Activated CD8-positive, alpha-beta T cell treated with anti-CD3 and anti-CD28 coated beads for 36 hours (primary cell): Measurements from ENCODE around the gene AGAP1. TPM values are rescaled to one million over a fixed set of nuclear protein-coding genes. Genes with fewer than 3 reads are reported as not detected.

Source experiments
- ATAC-seq: fragments of 200-7000 bp; cut with Tn5 transposase; one replicate; pipeline ENCODE4 v1.10.0; 2021; ENCODE audit warnings: mild to moderate bottlenecking, moderate library complexity
- CTCF ChIA-PET: fragments of 350-600 bp; sonication (Branson Sonifier 250); formaldehyde crosslinking; loops from one replicate; lab custom pipeline; 2021; ENCODE audit warnings: antibody characterized with exemption; lab: Charles Lee
- POLR2A ChIA-PET: fragments of 350-600 bp; sonication (Branson Sonifier 250); formaldehyde crosslinking; loops from one replicate; lab custom pipeline; 2021; ENCODE audit warnings: antibody characterized with exemption; lab: Charles Lee
- DNase-seq: peaks from one replicate; pipeline ENCODE4 v3.0.0-alpha.2; 2020
- H3K27ac Mint-ChIP-seq: one replicate; pipeline ENCODE4 v1.8.0; 2021; ENCODE audit warnings: mild to moderate bottlenecking, mixed read lengths
- H3K27me3 Mint-ChIP-seq: one replicate; pipeline ENCODE4 v1.8.0; 2021; ENCODE audit warnings: mixed read lengths
- H3K36me3 Mint-ChIP-seq: one replicate; pipeline ENCODE4 v1.8.0; 2021; ENCODE audit warnings: low read depth, mixed read lengths
- H3K4me1 Mint-ChIP-seq: one replicate; pipeline ENCODE4 v1.8.0; 2021; ENCODE audit warnings: low read depth, mixed read lengths
- H3K4me3 Mint-ChIP-seq: one replicate; pipeline ENCODE4 v1.8.0; 2021; ENCODE audit warnings: mild to moderate bottlenecking, moderate library complexity, mixed read lengths
- H3K9me3 Mint-ChIP-seq: one replicate; pipeline ENCODE4 v1.8.0; 2021; ENCODE audit warnings: mixed read lengths
- intact Hi-C: fragments of 100-400 bp; cut with micrococcal nuclease; formaldehyde crosslinking; loops from one replicate; pipeline ENCODE4 v1.10.0; 2022
- total RNA-seq, 2 experiments: library from RNA; stranded (reverse); gene quantifications; one replicate each; pipeline ENCODE4 v1.2.3, GENCODE V29; 2021
- TF ChIP-seq, protein P1 (sequence below): fragments of 200-600 bp; IDR thresholded peaks from one replicate; pipeline ENCODE4 v1.8.0; 2022; ENCODE audit warnings: antibody characterized with exemption, mild to moderate bottlenecking

Gene AGAP1
- total RNA-seq, 2 experiments from 2014 or later = 2.5 to 2.9 TPM

GRCh38 chr2:235515364-235515742, 21.5 kb downstream of the AGAP1 start:
- DNase-seq = no peak
- H3K27me3 Mint-ChIP-seq = peaks cover 2% of the 10 kb centered on the region
- H3K36me3 Mint-ChIP-seq = no peaks in the 10 kb centered on the region
- H3K4me3 Mint-ChIP-seq = no peak overlapping the region
- H3K4me1 Mint-ChIP-seq = no peaks in the 10 kb centered on the region
- POLR2A ChIA-PET = no interaction called here
- CTCF ChIA-PET = no interaction called here
- H3K27ac Mint-ChIP-seq = no peak overlapping the region
- intact Hi-C loops = no loop called here
- H3K9me3 Mint-ChIP-seq = peaks cover 2% of the 10 kb centered on the region
- TF ChIP-seq, protein P1, sequence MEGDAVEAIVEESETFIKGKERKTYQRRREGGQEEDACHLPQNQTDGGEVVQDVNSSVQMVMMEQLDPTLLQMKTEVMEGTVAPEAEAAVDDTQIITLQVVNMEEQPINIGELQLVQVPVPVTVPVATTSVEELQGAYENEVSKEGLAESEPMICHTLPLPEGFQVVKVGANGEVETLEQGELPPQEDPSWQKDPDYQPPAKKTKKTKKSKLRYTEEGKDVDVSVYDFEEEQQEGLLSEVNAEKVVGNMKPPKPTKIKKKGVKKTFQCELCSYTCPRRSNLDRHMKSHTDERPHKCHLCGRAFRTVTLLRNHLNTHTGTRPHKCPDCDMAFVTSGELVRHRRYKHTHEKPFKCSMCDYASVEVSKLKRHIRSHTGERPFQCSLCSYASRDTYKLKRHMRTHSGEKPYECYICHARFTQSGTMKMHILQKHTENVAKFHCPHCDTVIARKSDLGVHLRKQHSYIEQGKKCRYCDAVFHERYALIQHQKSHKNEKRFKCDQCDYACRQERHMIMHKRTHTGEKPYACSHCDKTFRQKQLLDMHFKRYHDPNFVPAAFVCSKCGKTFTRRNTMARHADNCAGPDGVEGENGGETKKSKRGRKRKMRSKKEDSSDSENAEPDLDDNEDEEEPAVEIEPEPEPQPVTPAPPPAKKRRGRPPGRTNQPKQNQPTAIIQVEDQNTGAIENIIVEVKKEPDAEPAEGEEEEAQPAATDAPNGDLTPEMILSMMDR = no peak
- ATAC-seq = no peak

DNA sequence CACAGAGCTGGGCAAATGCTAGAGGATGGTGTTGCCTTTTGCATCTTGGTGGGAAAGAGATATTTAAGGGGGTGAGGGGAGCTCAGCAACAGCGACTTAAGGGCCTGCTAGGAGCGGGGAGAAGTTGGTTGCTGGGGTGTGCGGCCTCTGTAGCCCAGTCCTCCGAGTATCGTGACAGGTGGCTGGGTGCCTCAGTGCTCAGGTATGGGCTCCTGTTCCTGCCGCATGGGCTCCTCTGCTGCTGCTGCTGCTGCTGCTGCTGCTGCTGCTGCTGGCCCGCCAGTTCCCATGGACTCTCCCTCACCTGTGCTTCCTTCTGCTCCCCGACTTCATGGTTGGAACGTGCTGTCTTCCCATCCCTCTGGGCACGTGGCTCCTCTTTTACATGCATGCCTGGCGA, 22.0 kb downstream of the AGAP1 start:
- Mint-ChIP-seq H3K9me3 (no peaks in the 10 kb centered on the region), H3K27ac (no peak overlapping the region), H3K27me3 (peaks cover 1% of the 10 kb centered on the region), H3K4me3 (no peak overlapping the region), H3K4me1 (no peaks in the 10 kb centered on the region), H3K36me3 (no peaks in the 10 kb centered on the region)
- ATAC-seq = no peak
- DNase-seq = no peak
- CTCF ChIA-PET = no interaction called here
- intact Hi-C loops = no loop called here
- POLR2A ChIA-PET = no interaction called here
- TF ChIP-seq, protein P1 = no peak

GRCh38 chr2:235516257-235516656, 22.4 kb downstream of the AGAP1 start:
- H3K4me3 Mint-ChIP-seq = no peak overlapping the region
- ATAC-seq (no peak), DNase-seq (no peak)
- no peaks in the 10 kb centered on the region for H3K9me3 Mint-ChIP-seq
- ChIA-PET CTCF (no interaction called here), POLR2A (no interaction called here)
- no peak overlapping the region for H3K27ac Mint-ChIP-seq
- no peaks in the 10 kb centered on the region for H3K4me1 Mint-ChIP-seq
- no peaks in the 10 kb centered on the region for H3K36me3 Mint-ChIP-seq
- TF ChIP-seq, protein P1 = no peak
- intact Hi-C loops = no loop called here
- peaks cover 1% of the 10 kb centered on the region for H3K27me3 Mint-ChIP-seq

GRCh38 chr2:235518322-235519090, 24.7 kb downstream of the AGAP1 start:
- intact Hi-C loops = no loop called here
- peaks cover 1% of the 10 kb centered on the region for H3K27me3 Mint-ChIP-seq

DNA sequence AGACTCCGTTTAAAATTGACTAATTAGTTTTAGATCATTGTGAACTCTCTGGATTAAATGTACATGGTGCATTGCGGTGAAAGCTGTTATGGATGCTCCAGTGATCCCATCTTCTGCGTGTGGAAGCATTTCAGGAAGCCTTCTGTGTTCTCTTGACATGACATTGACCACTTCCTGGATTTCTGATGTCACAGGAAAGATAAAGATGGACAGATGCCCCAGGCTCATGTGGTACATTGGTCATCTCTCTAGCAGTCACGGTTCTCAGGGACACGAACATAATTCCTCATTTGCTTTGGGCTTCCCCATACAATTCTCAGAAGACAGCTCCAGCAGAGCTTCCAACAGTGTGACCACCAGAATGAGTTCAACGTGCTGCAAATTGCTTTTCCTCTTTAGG, 26.9 kb downstream of the AGAP1 start:
- TF ChIP-seq, protein P1 = no peak
- ChIA-PET POLR2A (no interaction called here), CTCF (no interaction called here)
- intact Hi-C loops = no loop called here
- no peaks in the 10 kb centered on the region for H3K36me3 Mint-ChIP-seq
- no peak overlapping the region for H3K4me3 Mint-ChIP-seq
- ATAC-seq (no peak), DNase-seq (no peak)
- H3K4me1 Mint-ChIP-seq = no peaks in the 10 kb centered on the region
- peaks cover 1% of the 10 kb centered on the region for H3K27me3 Mint-ChIP-seq
- no peaks in the 10 kb centered on the region for H3K9me3 Mint-ChIP-seq
- no peak overlapping the region for H3K27ac Mint-ChIP-seq

More at GRCh38 chr2:235518322-235519090, 24.7 kb downstream of the AGAP1 start:
- ChIA-PET CTCF (no interaction called here), POLR2A (interaction anchor here (0.7 kb wide), 1 partner anchor 25 kb away, joined by 3 read pairs; no protein-coding TSS in a partner anchor)
- H3K4me3 Mint-ChIP-seq = no peak overlapping the region
- TF ChIP-seq, protein P1 = no peak
- no peaks in the 10 kb centered on the region for H3K9me3 Mint-ChIP-seq
- no peak for DNase-seq
- H3K36me3 Mint-ChIP-seq = no peaks in the 10 kb centered on the region
- H3K27ac Mint-ChIP-seq = no peak overlapping the region
- no peak for ATAC-seq
- H3K4me1 Mint-ChIP-seq = no peaks in the 10 kb centered on the region
